Measurements from ENCODE around the gene IGSF3. TPM values are rescaled to one million over a fixed set of nuclear protein-coding genes. Genes with fewer than 3 reads are reported as not detected.
A peak's percentile ranks its signal among the peaks of the same experiment; 100 is the strongest.
"Not testable (repeated sequence)": the region's sequence is repeated elsewhere in the genome, so short reads cannot be mapped to it uniquely, and the experiment has no call there.

Gene IGSF3
- total RNA-seq, 1 donor from 2014 or later: 27.2 TPM

DNA sequence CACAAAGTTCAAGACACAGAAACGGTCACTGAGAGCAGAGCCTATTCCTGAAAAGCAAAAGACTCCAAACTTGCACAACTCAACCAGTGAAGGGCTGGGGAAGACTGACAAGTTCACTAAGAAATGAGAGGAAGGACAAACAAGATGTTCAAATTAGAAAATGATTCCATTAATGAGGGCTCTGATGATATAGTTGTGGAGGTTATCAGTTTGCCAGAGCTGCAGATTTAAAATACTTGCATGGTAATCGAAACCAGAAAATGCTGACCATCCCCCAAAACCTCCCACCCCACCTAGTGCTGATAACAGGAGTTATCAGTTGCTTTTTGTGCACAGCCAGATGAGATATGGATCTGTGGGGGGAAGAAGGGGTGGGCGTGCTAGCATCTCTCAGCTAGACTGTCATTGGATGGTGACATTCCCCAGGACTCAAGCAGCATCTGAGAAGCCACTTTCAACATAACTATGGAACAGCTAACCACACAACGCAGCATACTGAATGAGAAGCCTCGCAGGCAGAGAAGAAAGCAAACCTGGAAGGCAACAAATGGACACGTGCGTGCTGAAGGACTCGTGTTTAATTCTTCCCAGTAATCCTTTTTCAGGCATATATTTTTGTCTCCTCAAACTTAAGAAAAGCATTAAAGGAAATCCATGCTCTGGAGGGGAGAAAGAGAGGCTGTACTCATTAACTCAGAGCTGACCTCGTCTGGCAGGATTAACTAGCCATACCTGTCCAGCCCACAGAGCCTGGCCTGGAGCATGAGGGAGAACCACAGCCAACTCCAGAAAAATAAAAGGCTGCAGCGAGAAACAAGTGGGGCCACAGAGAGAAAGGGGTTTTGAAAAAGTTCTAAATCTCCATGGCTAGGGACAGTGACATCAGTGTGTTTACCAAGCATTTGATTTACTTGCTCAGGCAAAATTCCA is 35.3 kb downstream of the IGSF3 start:
- not testable (repeated sequence) for DNase-seq (ENCODE audit: low read depth in 2 of 2)

DNA sequence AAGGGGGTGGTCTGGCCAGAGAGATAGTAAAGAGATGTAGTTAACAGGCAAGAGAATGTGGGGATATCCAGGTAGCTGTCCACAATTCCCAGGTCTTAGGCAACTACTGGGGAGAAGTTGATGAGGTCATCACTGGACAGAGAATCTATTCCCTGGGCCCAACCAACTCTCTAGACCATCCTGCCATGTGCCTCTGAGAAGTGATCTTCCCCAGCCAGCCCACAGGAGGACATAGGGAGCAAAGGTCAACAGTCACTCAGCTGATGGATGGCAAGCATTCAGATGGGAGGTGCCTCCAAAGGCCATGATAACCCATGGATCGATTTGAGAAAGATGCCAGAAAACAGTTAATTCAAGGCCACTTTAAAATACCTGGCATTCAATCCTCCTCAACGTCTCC is 36.0 kb downstream of the IGSF3 start:
- not testable (repeated sequence) for DNase-seq (ENCODE audit: low read depth in 2 of 2)

GRCh38 chr1:116630057-116630456 is 37.5 kb downstream of the IGSF3 start:
- not testable (repeated sequence) for DNase-seq (ENCODE audit: low read depth in 2 of 2)

DNA sequence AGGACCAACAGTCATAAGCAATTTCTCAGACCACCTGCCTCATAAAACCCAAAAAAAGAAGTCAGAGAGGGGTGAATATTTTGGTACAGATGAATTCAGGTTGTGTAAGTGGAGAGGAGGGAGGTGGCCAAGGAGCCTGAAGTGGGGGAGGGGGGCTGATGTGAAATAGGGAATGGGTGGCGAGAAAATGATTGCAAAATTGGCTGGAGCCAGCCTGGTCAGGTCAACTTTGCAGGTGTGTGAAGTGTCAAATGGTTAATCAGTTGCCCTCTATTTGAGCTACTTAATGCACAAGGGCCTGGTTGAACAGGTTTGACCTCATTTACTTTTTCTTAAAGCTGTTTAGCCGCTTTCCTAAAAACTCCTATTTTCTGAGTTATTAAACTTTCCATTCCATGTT is 38.1 kb downstream of the IGSF3 start:
- not testable (repeated sequence) for DNase-seq (ENCODE audit: low read depth in 2 of 2)

DNA sequence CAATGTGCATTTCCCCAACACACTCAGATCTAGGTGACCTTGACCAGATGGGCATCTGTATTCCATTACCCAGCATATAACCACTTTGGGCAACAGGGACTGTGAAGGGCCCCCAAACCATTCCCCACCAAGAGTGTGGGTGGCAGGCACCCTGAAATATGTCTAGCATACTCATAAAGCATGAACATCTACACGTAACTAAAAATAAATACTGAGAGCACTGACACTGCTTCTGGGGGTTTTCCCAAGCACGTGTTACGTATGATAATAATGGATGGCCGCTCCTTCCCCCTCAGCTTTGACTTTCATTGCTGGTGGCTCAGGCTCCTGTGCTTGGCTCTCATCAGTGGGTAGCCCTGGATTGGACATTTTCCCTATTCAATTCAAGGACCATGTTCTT is 39.1 kb downstream of the IGSF3 start:
- DNase-seq (ENCODE audit: low read depth in 2 of 2): no peak

DNA sequence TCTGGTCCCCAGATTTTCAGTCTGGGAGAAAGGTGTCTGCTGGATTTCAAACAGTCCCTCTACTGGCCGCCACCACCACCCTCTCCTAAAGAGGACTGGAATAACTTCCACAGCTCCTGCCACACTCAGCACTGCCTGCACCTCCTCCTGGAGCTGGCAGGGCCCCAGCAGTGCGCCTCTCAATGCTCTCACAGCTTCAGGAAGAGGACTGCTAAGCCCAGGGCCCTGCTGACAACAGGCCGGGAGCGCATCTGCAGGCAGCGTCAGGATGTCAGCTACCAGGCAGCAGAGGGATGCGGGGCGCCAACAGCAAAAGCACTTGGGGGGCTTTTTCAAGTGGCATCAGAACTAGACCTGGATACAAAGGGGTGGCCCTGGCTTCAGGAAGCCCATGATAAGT is 40.2 kb downstream of the IGSF3 start:
- not testable (repeated sequence) for DNase-seq (ENCODE audit: low read depth in 2 of 2)

DNA sequence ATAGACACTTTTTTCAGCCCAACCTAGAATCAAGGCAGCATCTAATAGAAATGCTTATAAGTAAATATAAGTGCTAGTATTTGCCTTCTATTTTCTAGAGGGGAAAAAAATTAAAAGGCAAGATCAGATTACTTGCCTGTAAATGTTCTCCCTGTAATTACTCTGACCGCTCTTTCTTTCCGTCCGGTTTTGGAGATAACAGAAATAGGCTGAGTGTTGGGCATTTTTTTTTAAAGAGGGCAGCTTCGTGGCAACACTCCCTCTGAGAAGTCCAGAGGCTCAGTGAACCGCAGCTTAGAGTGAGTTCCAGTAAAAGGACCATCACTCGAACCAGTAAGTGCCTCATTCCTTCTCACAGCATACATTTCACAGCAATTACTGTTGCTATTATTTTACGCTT is 40.6 kb downstream of the IGSF3 start:
- DNase-seq (ENCODE audit: low read depth in 2 of 2): not testable (repeated sequence)

DNA sequence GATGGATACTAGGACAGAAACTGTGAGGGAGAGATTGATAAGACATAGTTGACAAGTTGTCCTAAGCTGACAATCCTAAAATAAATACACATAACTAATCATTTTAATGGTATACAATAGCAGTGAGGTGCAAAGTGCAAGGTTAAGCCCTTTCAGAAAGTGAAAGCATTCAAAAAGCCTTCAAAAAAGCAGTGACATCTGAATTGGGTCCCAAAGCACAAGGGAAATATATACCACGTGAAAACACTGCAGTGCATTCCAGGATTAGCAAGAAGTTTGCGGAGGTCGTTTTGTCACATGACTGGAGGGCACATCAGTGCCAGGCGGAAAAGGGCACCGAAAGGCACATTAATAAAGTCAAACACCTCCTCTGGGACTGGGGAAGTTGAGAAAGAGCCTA is 42.4 kb downstream of the IGSF3 start:
- not testable (repeated sequence) for DNase-seq (ENCODE audit: low read depth in 2 of 2)

- no peak for DNase-seq (ENCODE audit: low read depth in 2 of 2)
Observed at GRCh38 chr1:116624040-116624439, 43.5 kb downstream of the IGSF3 start.

- DNase-seq (ENCODE audit: low read depth in 2 of 2): not testable (repeated sequence)
Observed at GRCh38 chr1:116622496-116622895, 45.0 kb downstream of the IGSF3 start.

DNA sequence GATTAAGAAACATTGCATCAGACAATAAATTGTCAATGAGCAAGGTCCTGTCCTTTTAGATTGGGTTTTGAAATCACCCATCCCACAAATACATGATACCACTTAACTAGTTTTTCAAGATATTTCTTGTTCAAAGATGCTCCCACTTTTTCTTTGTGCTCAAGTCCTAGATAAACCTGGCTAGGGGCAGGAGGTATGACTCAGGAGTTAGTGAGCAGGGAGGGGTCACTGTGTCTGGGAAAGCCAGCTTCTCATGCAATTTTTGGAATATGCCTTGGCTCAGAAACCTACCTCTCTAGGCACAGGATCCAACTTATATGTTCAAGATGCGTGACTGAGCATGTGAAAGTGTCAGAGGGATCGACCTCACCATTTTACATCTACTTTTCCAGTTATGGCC is 45.8 kb downstream of the IGSF3 start:
- not testable (repeated sequence) for DNase-seq (ENCODE audit: low read depth in 2 of 2)

DNA sequence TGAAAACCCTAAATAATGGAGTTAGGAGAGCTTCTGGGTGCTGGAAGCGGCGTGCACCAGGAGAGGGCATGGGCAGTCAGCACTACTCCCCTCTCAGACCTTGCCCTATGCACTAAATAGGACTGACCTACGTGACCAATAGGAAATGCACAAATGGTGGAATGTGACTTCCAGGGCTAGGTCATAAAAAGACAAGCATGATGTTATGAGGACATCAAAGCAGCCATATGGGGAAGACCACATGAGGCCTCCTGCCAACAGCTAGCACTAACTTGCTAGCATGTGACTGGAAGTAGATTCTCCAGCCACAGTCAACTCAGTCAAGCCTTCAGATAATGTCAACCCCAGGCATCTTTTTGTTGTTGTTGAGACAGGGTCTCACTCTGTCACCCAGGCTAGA is 47.1 kb downstream of the IGSF3 start:
- DNase-seq (ENCODE audit: low read depth in 2 of 2): not testable (repeated sequence)

GRCh38 chr1:116619106-116619505 is 48.4 kb downstream of the IGSF3 start:
- not testable (repeated sequence) for DNase-seq (ENCODE audit: low read depth in 2 of 2)

DNA sequence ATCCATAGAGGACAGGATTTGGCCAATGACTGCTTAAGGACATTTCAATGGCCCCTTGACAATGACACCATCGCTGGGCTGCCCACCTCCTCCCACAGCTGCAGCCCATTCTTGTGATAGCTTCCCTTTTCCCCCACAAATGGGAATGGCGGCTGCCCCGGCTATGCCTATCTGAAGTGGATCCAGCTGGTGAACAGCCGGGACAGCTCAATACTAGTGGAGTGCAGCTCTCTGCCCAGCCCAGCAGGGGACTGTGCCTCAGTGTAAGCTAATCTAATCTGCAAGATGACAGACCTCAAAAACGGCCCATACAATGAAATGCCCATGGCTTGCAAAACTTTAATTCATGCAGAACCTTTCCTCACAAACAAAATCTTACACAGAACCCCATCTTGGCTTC is 49.7 kb downstream of the IGSF3 start:
- DNase-seq (ENCODE audit: low read depth in 2 of 2): not testable (repeated sequence)

- not testable (repeated sequence) for DNase-seq (ENCODE audit: low read depth in 2 of 2)
Observed at GRCh38 chr1:116613825-116614224, 53.7 kb downstream of the IGSF3 start.

DNA sequence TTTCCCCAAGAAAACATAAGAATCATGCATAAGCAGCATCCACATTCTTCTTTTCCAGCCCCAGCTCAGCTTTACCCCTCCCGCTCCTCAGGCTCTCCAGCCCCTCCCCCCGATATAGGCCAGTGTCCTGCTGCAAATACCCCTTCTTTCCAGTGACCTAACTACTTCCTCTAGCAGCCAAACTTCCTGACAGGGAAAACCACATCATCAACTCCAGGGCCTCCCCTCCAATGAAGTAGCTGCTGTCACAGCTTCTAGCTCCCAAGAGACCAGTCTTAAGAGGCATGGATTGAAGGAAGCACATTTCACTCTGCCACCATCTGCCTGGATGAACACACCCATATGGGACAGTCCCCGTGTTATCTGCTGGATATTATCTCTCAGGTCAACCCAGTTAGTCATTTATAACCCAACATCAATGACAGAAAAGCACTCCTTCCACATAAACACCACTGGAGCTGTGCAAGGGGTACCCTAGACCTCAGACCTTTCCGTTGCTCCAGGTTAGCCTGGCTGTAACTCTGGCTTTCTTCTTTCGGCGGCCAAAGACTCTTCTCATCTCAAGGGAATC is 57.6 kb downstream of the IGSF3 start:
- peak in 1 of 2 donors; percentile 7 for DNase-seq (ENCODE audit: low read depth in 2 of 2)

GRCh38 chr1:116608841-116609240 is 58.7 kb downstream of the IGSF3 start:
- DNase-seq (ENCODE audit: low read depth in 2 of 2): not testable (repeated sequence)

- not testable (repeated sequence) for DNase-seq (ENCODE audit: low read depth in 2 of 2)
Observed at GRCh38 chr1:116608151-116608550, 59.4 kb downstream of the IGSF3 start.

GRCh38 chr1:116607463-116607862 is 60.1 kb downstream of the IGSF3 start:
- not testable (repeated sequence) for DNase-seq (ENCODE audit: low read depth in 2 of 2)

GRCh38 chr1:116606067-116606466 is 61.5 kb downstream of the IGSF3 start:
- not testable (repeated sequence) for DNase-seq (ENCODE audit: low read depth in 2 of 2)

GRCh38 chr1:116605315-116605714 is 62.2 kb downstream of the IGSF3 start:
- no peak for DNase-seq (ENCODE audit: low read depth in 2 of 2)

- DNase-seq (ENCODE audit: low read depth in 2 of 2): not testable (repeated sequence)
Observed at GRCh38 chr1:116604408-116604807, 63.1 kb downstream of the IGSF3 start.

- not testable (repeated sequence) for DNase-seq (ENCODE audit: low read depth in 2 of 2)
Observed at GRCh38 chr1:116603646-116604045, 63.9 kb downstream of the IGSF3 start.

All from lung microvascular endothelial cell (primary cell).